ENCODE results near the gene GASK1A.

DNA sequence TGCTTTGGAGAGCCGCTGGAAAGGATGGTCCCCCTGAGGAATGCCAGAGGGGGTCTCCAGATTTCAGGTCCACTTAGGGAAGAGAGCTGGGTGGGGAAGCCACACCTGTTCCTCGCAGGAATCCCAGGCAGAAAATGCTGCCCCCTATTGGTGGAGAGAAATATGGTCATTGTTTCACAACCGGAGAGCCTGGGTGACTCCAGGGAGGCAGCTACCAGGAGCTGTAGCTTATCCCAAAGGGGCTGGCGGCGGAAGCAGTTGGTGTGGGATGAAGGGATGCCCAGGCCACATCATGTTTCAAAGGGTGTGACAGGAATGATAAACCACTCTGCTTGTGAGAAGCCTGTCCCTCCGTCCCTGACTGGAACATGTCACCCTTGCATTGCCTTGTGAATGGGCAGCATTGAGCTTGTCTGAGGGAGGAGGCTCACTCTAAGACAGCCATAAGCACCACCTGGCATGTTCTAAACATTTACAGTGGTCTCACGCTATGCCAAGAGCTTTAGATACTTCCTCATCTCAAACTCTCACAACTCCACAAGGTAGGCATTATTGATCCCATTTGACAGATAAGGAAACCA lies 92.3 kb downstream of the GASK1A start:
- TF ChIP-seq, protein P1, sequence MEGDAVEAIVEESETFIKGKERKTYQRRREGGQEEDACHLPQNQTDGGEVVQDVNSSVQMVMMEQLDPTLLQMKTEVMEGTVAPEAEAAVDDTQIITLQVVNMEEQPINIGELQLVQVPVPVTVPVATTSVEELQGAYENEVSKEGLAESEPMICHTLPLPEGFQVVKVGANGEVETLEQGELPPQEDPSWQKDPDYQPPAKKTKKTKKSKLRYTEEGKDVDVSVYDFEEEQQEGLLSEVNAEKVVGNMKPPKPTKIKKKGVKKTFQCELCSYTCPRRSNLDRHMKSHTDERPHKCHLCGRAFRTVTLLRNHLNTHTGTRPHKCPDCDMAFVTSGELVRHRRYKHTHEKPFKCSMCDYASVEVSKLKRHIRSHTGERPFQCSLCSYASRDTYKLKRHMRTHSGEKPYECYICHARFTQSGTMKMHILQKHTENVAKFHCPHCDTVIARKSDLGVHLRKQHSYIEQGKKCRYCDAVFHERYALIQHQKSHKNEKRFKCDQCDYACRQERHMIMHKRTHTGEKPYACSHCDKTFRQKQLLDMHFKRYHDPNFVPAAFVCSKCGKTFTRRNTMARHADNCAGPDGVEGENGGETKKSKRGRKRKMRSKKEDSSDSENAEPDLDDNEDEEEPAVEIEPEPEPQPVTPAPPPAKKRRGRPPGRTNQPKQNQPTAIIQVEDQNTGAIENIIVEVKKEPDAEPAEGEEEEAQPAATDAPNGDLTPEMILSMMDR (conservative IDR thresholded peaks at IDR 0.05; ENCODE audit: low read length) = peak; percentile 77
- no peak for TF ChIP-seq EZH2phosphoT487 (IDR thresholded peaks at IDR 0.05; ENCODE audit: borderline replicate concordance, low read depth, low read length)

Measured in OCI-LY7 (cell line).